Lung (tissue), 12 donors: ENCODE measurements around the gene LCORL. TPM values are rescaled to one million over a fixed set of nuclear protein-coding genes. Genes with fewer than 3 reads are reported as not detected.

Experiments used
- ATAC-seq: fragments of 200-7000 bp; cut with Tn5 transposase; one replicate; pipeline ENCODE4 v1.9.1; 2020; ENCODE audit warnings: moderate number of reproducible peaks; ENCODE audit not compliant: insufficient read depth, low FRiP score
- DNase-seq, 3 donors: peaks; one replicate each; pipeline ENCODE4 v3.0.0-alpha.2; 2013 to 2017
- H3K27ac ChIP-seq, 2 donors: one replicate each; pipeline ENCODE4 v1.5.1; 2013; ENCODE audit warnings: mild to moderate bottlenecking in 2 of 2, moderate library complexity in 2 of 2, control low read depth in 1 of 2, inconsistent platforms in 1 of 2, low read depth in 1 of 2, low read length in 1 of 2
- H3K27me3 ChIP-seq, 3 donors: one replicate each; pipeline ENCODE4 v1.5.1; 2013; ENCODE audit warnings: low read length in 2 of 3; ENCODE audit not compliant: control insufficient read depth in 3 of 3, insufficient read depth in 3 of 3
- H3K36me3 ChIP-seq, 4 donors: one replicate each; pipeline ENCODE4 v1.5.1; 2013; ENCODE audit warnings: low read length in 4 of 4, mild to moderate bottlenecking in 1 of 4, moderate library complexity in 1 of 4; ENCODE audit not compliant: control insufficient read depth in 4 of 4, insufficient read depth in 4 of 4
- H3K4me1 ChIP-seq, 5 donors: one replicate each; pipeline ENCODE4 v1.5.1; 2013; ENCODE audit warnings: low read length in 5 of 5, mild to moderate bottlenecking in 2 of 5, moderate library complexity in 1 of 5; ENCODE audit not compliant: control insufficient read depth in 5 of 5, insufficient read depth in 5 of 5
- H3K4me3 ChIP-seq: one replicate; pipeline ENCODE4 v1.5.1; 2013; ENCODE audit warnings: mild to moderate bottlenecking, control low read depth, moderate library complexity
- H3K9ac ChIP-seq, 2 donors: one replicate each; pipeline ENCODE4 v1.5.1; 2013; ENCODE audit warnings: low read length in 2 of 2, control low read depth in 1 of 2; ENCODE audit not compliant: insufficient read depth in 1 of 2
- H3K9me3 ChIP-seq, 4 donors: one replicate each; pipeline ENCODE4 v1.5.1; 2013; ENCODE audit warnings: low read length in 3 of 4, mild to moderate bottlenecking in 1 of 4, moderate library complexity in 1 of 4; ENCODE audit not compliant: control insufficient read depth in 4 of 4, insufficient read depth in 3 of 4
- CTCF ChIP-seq: IDR thresholded peaks from 2 replicates; pipeline ENCODE4 v1.5.1; 2012; ENCODE audit warnings: mild to moderate bottlenecking; ENCODE audit errors: control extremely low read depth, extremely low read depth
- WGBS, 2 donors: extraction: QIAGEN DNeasy Blood & Tissue Kit; methylation state at CpG; one replicate each; pipeline ENCODE4 v1.1.7; 2013; 5-methylcytosine and 5-hydroxymethylcytosine counted together
- polyA plus RNA-seq, 2 donors: library from polyadenylated mRNA; stranded (reverse); fragments of 200-250 nt; gene quantifications; one replicate each; pipeline ENCODE4 v1.2.1, GENCODE V29; 2013
- total RNA-seq, 2 donors: library from RNA; depleted of rRNA in 1 of 2; stranded (reverse); fragments of >200 nt in 1 of 2; gene quantifications; one replicate each; pipeline ENCODE4 v1.2.1, GENCODE V29; 2014 to 2021
- donor health status: control.
- donor health status: control.
- donor health status: Bipolar disorder and iron deficiency.
- donor health status: healthy.
- donor health status: DM: yes; HTN: yes; CAD: no.

The LCORL gene
- total and polyA plus RNA-seq, 4 donors, result 2.8 to 29.0 (median 7.0) TPM

DNA sequence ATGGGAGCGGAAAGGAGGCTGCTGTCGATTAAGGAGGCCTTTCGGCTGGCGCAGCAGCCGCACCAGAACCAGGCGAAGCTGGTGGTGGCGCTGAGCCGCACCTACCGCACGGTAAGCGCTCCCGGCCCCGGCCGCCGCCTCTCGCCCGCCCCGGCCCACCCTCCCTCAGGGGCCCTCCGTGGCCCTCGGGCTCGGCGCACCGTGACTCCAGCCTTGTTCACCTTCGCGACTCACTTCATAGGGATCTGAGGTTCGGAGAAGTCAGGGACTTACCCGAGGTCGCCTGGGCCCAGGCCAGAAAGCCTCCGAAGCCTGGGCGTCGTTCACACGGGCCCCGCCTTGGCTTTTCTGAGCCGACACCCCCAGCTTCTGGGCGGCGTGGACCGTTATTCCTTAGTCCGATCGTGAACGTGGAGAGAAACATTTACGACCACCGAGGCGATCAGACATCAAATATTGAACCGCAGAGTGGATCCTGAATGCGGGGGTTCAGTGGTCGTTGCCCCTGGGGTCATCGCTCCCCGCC, 210.4 kb downstream of the LCORL start:
- 1% methylated on average over 43 to 48 of the region's 48 CpGs for WGBS, 2 donors
- Histone ChIP-seq H3K4me3 (peak overlapping the region; percentile 68), H3K36me3 (peaks cover 0 to 5% (median 2%) of the 10 kb centered on the region in 4 donors), H3K9ac (peak overlapping the region; percentile 57 to 73), H3K27me3 (no peaks in the 10 kb centered on the region), H3K27ac (no peak overlapping the region), H3K4me1 (peaks cover 5 to 38% (median 8%) of the 10 kb centered on the region in 5 donors), H3K9me3 (peaks cover 0 to 3% (median 0%) of the 10 kb centered on the region in 4 donors)
- no peak for TF ChIP-seq CTCF
- DNase-seq (peak in 2 of 3 donors; percentile 13 to 36), ATAC-seq (peak; percentile 13)

DNA sequence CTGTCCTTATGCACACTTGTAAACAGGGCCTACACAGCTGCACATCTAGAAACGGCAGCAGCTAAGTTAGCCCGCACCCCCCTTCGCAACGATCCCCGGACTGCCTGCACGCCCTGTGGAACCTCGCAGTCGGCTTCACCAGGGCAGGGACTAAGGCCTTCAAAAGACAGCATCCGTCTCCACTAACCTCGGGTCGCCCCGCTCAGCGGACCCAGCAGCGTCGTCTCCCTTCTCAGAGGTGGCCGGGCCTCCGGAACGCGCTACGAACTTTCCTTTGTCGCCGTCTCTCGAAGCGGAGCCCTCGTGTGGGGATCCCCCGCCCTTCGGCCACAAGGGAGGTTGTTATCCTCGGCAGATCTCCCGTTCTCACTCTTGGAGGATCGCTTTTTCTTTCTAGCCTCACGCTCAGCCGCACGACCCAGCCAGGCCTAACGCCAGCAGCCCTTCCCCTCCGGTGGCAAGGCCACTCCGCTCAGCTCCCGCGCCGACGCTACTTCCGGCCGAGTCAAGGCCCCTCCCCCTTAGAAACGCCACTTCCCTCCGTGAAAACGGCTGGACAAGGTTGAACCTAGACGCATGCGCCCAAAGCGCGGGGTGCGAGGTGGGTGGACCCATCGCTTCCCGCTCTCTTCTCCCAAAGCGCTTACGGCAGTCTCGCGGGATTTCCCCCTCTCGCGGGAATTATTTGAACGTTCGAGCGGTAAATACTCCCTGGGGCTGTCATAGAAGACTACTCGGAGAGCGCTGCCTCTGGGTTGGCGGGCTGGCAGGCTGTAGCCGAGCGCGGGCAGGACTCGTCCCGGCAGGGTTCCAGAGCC, 211.1 kb downstream of the LCORL start, which contains the start of the genes DCAF16 and NCAPG:
TSS of gene DCAF16 (minus strand) at position 498 of the 818 bp plus-strand sequence. CDS start 6,616 bp downstream, outside the sequence.
TSS of gene NCAPG (plus strand) at position 720 of the 818 bp plus-strand sequence. CDS start 99 bp downstream, outside the sequence.
- Histone ChIP-seq H3K9me3 (peaks cover 0 to 3% (median 0%) of the 10 kb centered on the region in 4 donors), H3K4me1 (peaks cover 7 to 38% (median 8%) of the 10 kb centered on the region in 5 donors), H3K4me3 (peak within 1 kb of the TSS; percentile 80), H3K9ac (peak within 1 kb of the TSS; percentile 92 to 100), H3K27ac (peak within 1 kb of the TSS; percentile 92 to 99), H3K36me3 (peaks cover 0 to 6% (median 2%) of the 10 kb centered on the region in 4 donors), H3K27me3 (no peaks in the 10 kb centered on the region)
- WGBS, 2 donors, result 0% methylated on average over 69 of the region's 69 CpGs
- no peak for TF ChIP-seq CTCF
- ATAC-seq, result peak; percentile 100
- peak; percentile 100 for DNase-seq

DNA sequence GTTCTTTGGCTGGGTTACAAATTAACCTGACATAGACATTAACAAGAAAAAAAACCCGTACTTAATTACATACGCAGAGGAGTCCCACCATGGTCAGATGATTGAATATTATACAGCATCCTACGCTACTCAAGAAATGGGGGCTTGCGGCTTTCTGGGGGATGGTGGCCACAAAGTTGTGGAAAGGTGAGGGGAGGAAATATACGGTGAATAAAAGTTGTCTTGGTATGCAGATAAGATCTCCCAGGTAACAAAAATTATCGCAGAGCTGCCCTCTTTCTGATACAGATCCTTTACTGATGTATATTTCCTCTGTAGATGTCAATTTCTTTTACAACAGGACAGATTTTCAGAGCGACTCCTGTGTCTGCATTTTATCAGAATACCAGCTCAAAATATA, 211.9 kb downstream of the LCORL start:
- peaks cover 0 to 3% (median 0%) of the 10 kb centered on the region in 4 donors for H3K9me3 ChIP-seq
- peaks cover 0 to 11% (median 2%) of the 10 kb centered on the region in 4 donors for H3K36me3 ChIP-seq
- H3K27me3 ChIP-seq, result no peaks in the 10 kb centered on the region
- 2 to 3% methylated on average over 7 of the region's 7 CpGs for WGBS, 2 donors
- H3K9ac ChIP-seq, result peak overlapping the region; percentile 92 to 100
- peaks cover 7 to 38% (median 8%) of the 10 kb centered on the region in 5 donors for H3K4me1 ChIP-seq
- TF ChIP-seq CTCF, result no peak
- DNase-seq (no peak), ATAC-seq (no peak)
- peak overlapping the region; percentile 38 for H3K4me3 ChIP-seq
- H3K27ac ChIP-seq, result peak overlapping the region in 1 of 2 donors; percentile 55
